H9 (cell line): ENCODE data around the gene ANGPT4. TPM values are rescaled to one million over a fixed set of nuclear protein-coding genes. Genes with fewer than 3 reads are reported as not detected.

Source experiments
- DNase-seq: peaks from one replicate; pipeline ENCODE4 v3.0.0-alpha.2; 2017
- H2AFZ ChIP-seq: one replicate; pipeline ENCODE4 v1.6.1; 2013; ENCODE audit warnings: mild to moderate bottlenecking, low read length, control low read depth, moderate library complexity
- H2AK5ac ChIP-seq: 2 replicates; pipeline ENCODE4 v1.6.1; 2013; ENCODE audit warnings: low read length, control low read depth, mixed read lengths; ENCODE audit not compliant: insufficient read length
- H2BK120ac ChIP-seq: one replicate; pipeline ENCODE4 v1.6.1; 2013; ENCODE audit warnings: low read depth, mild to moderate bottlenecking, low read length, control low read depth, inconsistent platforms; ENCODE audit not compliant: poor library complexity, severe bottlenecking
- H2BK12ac ChIP-seq: 2 replicates; pipeline ENCODE4 v1.6.1; 2013; ENCODE audit warnings: low read length, control low read depth, mixed read lengths, low read depth; ENCODE audit not compliant: insufficient read length
- H2BK15ac ChIP-seq: 2 replicates; pipeline ENCODE4 v1.6.1; 2013; ENCODE audit warnings: low read depth, low read length, control low read depth
- H2BK20ac ChIP-seq: one replicate; pipeline ENCODE4 v1.6.1; 2013; ENCODE audit warnings: low read depth, mild to moderate bottlenecking, low read length, control low read depth, inconsistent platforms; ENCODE audit not compliant: poor library complexity, severe bottlenecking
- H2BK5ac ChIP-seq: 2 replicates; pipeline ENCODE4 v1.6.1; 2013; ENCODE audit warnings: low read length, control low read depth, mixed read lengths; ENCODE audit not compliant: insufficient read length
- H3K14ac ChIP-seq: 2 replicates; pipeline ENCODE4 v1.6.1; 2013; ENCODE audit warnings: low read length, control low read depth; ENCODE audit not compliant: insufficient read depth
- H3K18ac ChIP-seq: 2 replicates; pipeline ENCODE4 v1.6.1; 2013; ENCODE audit warnings: low read depth, mild to moderate bottlenecking, mixed read lengths, low read length, control low read depth; ENCODE audit not compliant: insufficient read length
- H3K23ac ChIP-seq: 2 replicates; pipeline ENCODE4 v1.6.1; 2013; ENCODE audit warnings: low read length, control low read depth, mixed read lengths, low read depth; ENCODE audit not compliant: insufficient read length
- H3K23me2 ChIP-seq: 2 replicates; pipeline ENCODE4 v1.6.1; 2013; ENCODE audit warnings: low read depth, mild to moderate bottlenecking, mixed read lengths, low read length, control low read depth; ENCODE audit not compliant: insufficient read length, poor library complexity, severe bottlenecking
- H3K27ac ChIP-seq: 2 replicates; pipeline ENCODE4 v1.5.1; 2013; ENCODE audit warnings: low read length, control low read depth, mixed read lengths, low read depth; ENCODE audit not compliant: insufficient read length
- H3K27me3 ChIP-seq: 2 replicates; pipeline ENCODE4 v1.6.1; 2013; ENCODE audit warnings: low read length, control low read depth, inconsistent platforms; ENCODE audit not compliant: insufficient read depth
- H3K4ac ChIP-seq: 2 replicates; pipeline ENCODE4 v1.6.1; 2013; ENCODE audit warnings: low read depth, mild to moderate bottlenecking, control low read depth, inconsistent platforms, low read length, moderate library complexity
- H3K4me1 ChIP-seq: 2 replicates; pipeline ENCODE4 v1.6.1; 2013; ENCODE audit warnings: low read length, control low read depth, inconsistent platforms; ENCODE audit not compliant: insufficient read depth
- H3K4me2 ChIP-seq: 2 replicates; pipeline ENCODE4 v1.6.1; 2013; ENCODE audit warnings: low read length, control low read depth, mixed read lengths; ENCODE audit not compliant: insufficient read length, insufficient read depth
- H3K56ac ChIP-seq: 2 replicates; pipeline ENCODE4 v1.6.1; 2013; ENCODE audit warnings: low read depth, mild to moderate bottlenecking, mixed read lengths, low read length, control low read depth; ENCODE audit not compliant: insufficient read length
- H3K79me1 ChIP-seq: 2 replicates; pipeline ENCODE4 v1.6.1; 2013; ENCODE audit warnings: low read depth, mild to moderate bottlenecking, moderate library complexity, low read length, control low read depth, inconsistent platforms; ENCODE audit not compliant: insufficient read depth, poor library complexity, severe bottlenecking
- H3K79me2 ChIP-seq: 2 replicates; pipeline ENCODE4 v1.6.1; 2013; ENCODE audit warnings: low read length, control low read depth, inconsistent platforms; ENCODE audit not compliant: insufficient read depth
- H3K9ac ChIP-seq: 2 replicates; pipeline ENCODE4 v1.6.1; 2013; ENCODE audit warnings: low read length, control low read depth, mixed read lengths; ENCODE audit not compliant: insufficient read length; ENCODE audit errors: extremely low read depth
- H3K9me3 ChIP-seq: one replicate; pipeline ENCODE4 v1.6.1; 2013; ENCODE audit warnings: low read depth, low read length, inconsistent platforms; ENCODE audit not compliant: control insufficient read depth
- H3T11ph ChIP-seq: one replicate; pipeline ENCODE4 v1.6.1; 2013; ENCODE audit warnings: mild to moderate bottlenecking, low read length, control low read depth, inconsistent platforms
- H4K20me1 ChIP-seq: one replicate; pipeline ENCODE4 v1.6.1; 2013; ENCODE audit not compliant: control insufficient read depth, insufficient read length, insufficient read depth
- H4K5ac ChIP-seq: 2 replicates; pipeline ENCODE4 v1.6.1; 2013; ENCODE audit warnings: low read depth, mild to moderate bottlenecking, mixed read lengths, low read length, control low read depth; ENCODE audit not compliant: insufficient read length
- H4K8ac ChIP-seq: replicated peaks from 2 replicates; pipeline ENCODE4 v1.6.1; 2013; ENCODE audit warnings: low read length, control low read depth, mixed read lengths, low read depth; ENCODE audit not compliant: insufficient read length
- H4K91ac ChIP-seq: 2 replicates; pipeline ENCODE4 v1.6.1; 2013; ENCODE audit warnings: low read depth, mild to moderate bottlenecking, moderate library complexity, mixed read lengths, low read length, control low read depth; ENCODE audit not compliant: insufficient read length
- H3K27ac Mint-ChIP-seq, 3 experiments: 2 replicates in 2 of 3; 3 replicates in 1 of 3; pipeline ENCODE4 v1.8.0; 2020 to 2021; ENCODE audit warnings: mixed read lengths in 3 of 3, mild to moderate bottlenecking in 1 of 3, moderate library complexity in 1 of 3
- H3K27me3 Mint-ChIP-seq: 2 replicates; pipeline ENCODE4 v1.8.0; 2021; ENCODE audit warnings: low read depth, mild to moderate bottlenecking, moderate library complexity, mixed read lengths
- H3K36me3 Mint-ChIP-seq, 3 experiments: 2 replicates in 2 of 3; 3 replicates in 1 of 3; pipeline ENCODE4 v1.8.0; 2020 to 2021; ENCODE audit warnings: low read depth in 3 of 3, mixed read lengths in 3 of 3; ENCODE audit not compliant: insufficient read depth in 1 of 3
- H3K4me1 Mint-ChIP-seq, 2 experiments: 2 replicates each; pipeline ENCODE4 v1.8.0; 2020; ENCODE audit warnings: mixed read lengths in 2 of 2
- H3K4me3 Mint-ChIP-seq, 2 experiments: 2 replicates in 1 of 2; 3 replicates in 1 of 2; pipeline ENCODE4 v1.8.0; 2020 to 2021; ENCODE audit warnings: mild to moderate bottlenecking in 2 of 2, mixed read lengths in 2 of 2, moderate library complexity in 1 of 2
- H3K9me3 Mint-ChIP-seq, 2 experiments: 2 replicates in 1 of 2; 3 replicates in 1 of 2; pipeline ENCODE4 v1.8.0; 2020; ENCODE audit warnings: mild to moderate bottlenecking in 2 of 2, mixed read lengths in 2 of 2, moderate library complexity in 1 of 2
- CTCF ChIP-seq: fragments of 200-600 bp; sonication (generic); conservative IDR thresholded peaks from 3 replicates; pipeline ENCODE4 v1.8.0; 2021; ENCODE audit warnings: antibody characterized with exemption, mild to moderate bottlenecking
- WGBS: extraction: QIAGEN DNeasy Blood & Tissue Kit; methylation state at CpG from one replicate; pipeline ENCODE4 v1.1.7; 2013; ENCODE audit warnings: missing lambda C conversion rate, low lambda C conversion rate, mixed read lengths; ENCODE audit not compliant: insufficient read length; ENCODE audit errors: extremely low coverage; 5-methylcytosine and 5-hydroxymethylcytosine counted together
- total RNA-seq: library from RNA; stranded (reverse); gene quantifications from 2 replicates; pipeline ENCODE4 v1.2.1, GENCODE V29; 2021

The ANGPT4 gene
- total RNA-seq, 1 experiment from 2014 or later: 0.11 TPM

- H2BK5ac ChIP-seq: no peak overlapping the region
- no peak overlapping the region for H3K23ac ChIP-seq
- no peak overlapping the region for H4K5ac ChIP-seq
- H3K56ac ChIP-seq: no peak overlapping the region
- no peak overlapping the region for H2BK15ac ChIP-seq
- no peak overlapping the region for H3K9ac ChIP-seq
- no peak overlapping the region for H3K27ac ChIP-seq
- no peaks in the 10 kb centered on the region for H3K79me1 ChIP-seq
- H3K27ac Mint-ChIP-seq: peak overlapping the region in 1 of 3 experiments; percentile 15; a peak in 1 of 7 replicates
- no peak overlapping the region for H3K4ac ChIP-seq
- peaks cover 5% of the 10 kb centered on the region; the same call in 1 of the 2 replicates for H3K4me1 ChIP-seq
- no peak overlapping the region for H3T11ph ChIP-seq
- no peaks in the 10 kb centered on the region for H3K9me3 ChIP-seq
- no peak overlapping the region for H2BK20ac ChIP-seq
- H2AK5ac ChIP-seq: no peak overlapping the region
- H3K18ac ChIP-seq: no peak overlapping the region
- DNase-seq: no peak
- peaks cover 10% of the 10 kb centered on the region for H3K27me3 Mint-ChIP-seq
- no peak overlapping the region for H3K14ac ChIP-seq
- H2BK120ac ChIP-seq: no peak overlapping the region
- H4K91ac ChIP-seq: no peak overlapping the region
- no peak overlapping the region for H2AFZ ChIP-seq
- no peaks in the 10 kb centered on the region; a peak in 1 of 5 replicates for H3K9me3 Mint-ChIP-seq
- no peak overlapping the region for H3K4me3 Mint-ChIP-seq
- no peaks in the 10 kb centered on the region for H3K23me2 ChIP-seq
- WGBS: no CpG with 5 or more reads among the region's 7 CpGs
- no peaks in the 10 kb centered on the region for H3K27me3 ChIP-seq
- no peak overlapping the region for H3K4me2 ChIP-seq
- no peaks in the 10 kb centered on the region for H3K79me2 ChIP-seq
- no peak overlapping the region for H2BK12ac ChIP-seq
- H4K20me1 ChIP-seq: no peaks in the 10 kb centered on the region
- TF ChIP-seq CTCF: no peak
- no peak overlapping the region for H4K8ac ChIP-seq
- H3K36me3 Mint-ChIP-seq: no peaks in the 10 kb centered on the region
- H3K4me1 Mint-ChIP-seq: peaks cover 31 to 32% of the 10 kb centered on the region in 2 experiments
Observed at GRCh38 chr20:942611-943010, 26.5 kb upstream of the ANGPT4 start.
